Psoas muscle (tissue), 8 donors: ENCODE measurements around the gene LRFN2. TPM values are rescaled to one million over a fixed set of nuclear protein-coding genes. Genes with fewer than 3 reads are reported as not detected.

Experiments
- ATAC-seq, 4 donors: fragments of 200-7000 bp; cut with Tn5 transposase; one replicate each; pipeline ENCODE4 v1.9.1; 2020; ENCODE audit warnings: moderate library complexity in 3 of 4, mild to moderate bottlenecking in 2 of 4
- DNase-seq, 2 donors: peaks; one replicate each; pipeline ENCODE4 v3.0.0-alpha.2; 2020
- H3K27ac ChIP-seq: fragments of 200-600 bp; one replicate; pipeline ENCODE4 v1.8.0; 2022
- H3K27me3 ChIP-seq, 3 donors: fragments of 200-600 bp in 1 of 3; one replicate each; pipeline versions ENCODE4 v1.6.1 to v1.8.0; 2013 to 2022; ENCODE audit warnings: low read length in 2 of 3, mild to moderate bottlenecking in 2 of 3, moderate library complexity in 1 of 3; ENCODE audit not compliant: insufficient read depth in 3 of 3
- H3K36me3 ChIP-seq, 2 donors: fragments of 200-600 bp in 1 of 2; one replicate each; pipeline versions ENCODE4 v1.6.1 to v1.8.0; 2013 to 2022; ENCODE audit warnings: low read depth in 1 of 2, mild to moderate bottlenecking in 1 of 2, moderate library complexity in 1 of 2; ENCODE audit not compliant: insufficient read depth in 1 of 2
- H3K4me1 ChIP-seq: fragments of 200-600 bp; one replicate; pipeline ENCODE4 v1.8.0; 2022
- H3K4me3 ChIP-seq: fragments of 200-600 bp; one replicate; pipeline ENCODE4 v1.8.0; 2022; ENCODE audit warnings: mild to moderate bottlenecking
- H3K9me3 ChIP-seq: fragments of 200-600 bp; one replicate; pipeline ENCODE4 v1.8.0; 2022
- CTCF ChIP-seq: fragments of 200-600 bp; IDR thresholded peaks from one replicate; pipeline ENCODE4 v1.8.0; 2022; ENCODE audit warnings: antibody characterized with exemption
- WGBS, 3 donors: extraction: QIAGEN DNeasy Blood & Tissue Kit; methylation state at CpG; one replicate each; pipeline versions ENCODE4 v1.1.6 to v1.1.7; 2013; 5-methylcytosine and 5-hydroxymethylcytosine counted together
- intact Hi-C, 2 donors: fragments of 100-400 bp; cut with DNase I; formaldehyde crosslinking; loops; one replicate each; pipeline versions ENCODE4 v1.11.0 to v1.14.2; 2022
- polyA plus RNA-seq, 3 donors: library from polyadenylated mRNA; stranded (reverse); fragments of 200-250 nt; gene quantifications; one replicate each; pipeline ENCODE4 v1.2.3, GENCODE V29; 2013
- total RNA-seq, 4 donors: library from RNA; stranded (reverse); fragmentation: NEBNext Ultra II Directional in 2 of 4; extraction: Animal tissue kit (Norgen Biotek cat#: 25700) in 2 of 4; gene quantifications; one replicate each; pipeline versions ENCODE4 v1.2.1 to v1.2.4, GENCODE V29; 2021 to 2023
- donor health status: healthy with polysubstance abuse.
- donor health status: DM: no; HTN: no; CAD: no; lungs with moderate emphysema.
- donor health status: Bipolar disorder and iron deficiency.
- donor health status: healthy.
- donor health status: DM: yes; HTN: yes; CAD: no.
- donor health status: DM: no; HTN: no; CAD: no.
- donor health status: DM: no; HTN: no; CAD: no.
- donor health status: DM: yes; HTN: yes; CAD: no.

LRFN2 gene
- total and polyA plus RNA-seq, 7 donors = 0.06 TPM; not detected in 6

- ATAC-seq = no peak
- Histone ChIP-seq H3K27me3 (no peaks in the 10 kb centered on the region), H3K36me3 (no peaks in the 10 kb centered on the region), H3K4me1 (peaks cover 7% of the 10 kb centered on the region), H3K4me3 (no peak overlapping the region), H3K27ac (no peak overlapping the region), H3K9me3 (no peaks in the 10 kb centered on the region)
- intact Hi-C loops = no loop called here
- no peak for TF ChIP-seq CTCF
- DNase-seq = no peak
- WGBS, 3 donors = 82 to 90% (median 85%) methylated on average over 6 of the region's 6 CpGs
Observed at GRCh38 chr6:40352527-40353170, 234.5 kb downstream of the LRFN2 start.

GRCh38 chr6:40352006-40352405 lies 235.2 kb downstream of the LRFN2 start:
- DNase-seq = no peak
- ATAC-seq = no peak
- intact Hi-C loops = no loop called here
- 79 to 93% (median 88%) methylated on average over 1 of the region's 1 CpG for WGBS, 3 donors
- Histone ChIP-seq H3K27ac (no peak overlapping the region), H3K36me3 (no peaks in the 10 kb centered on the region), H3K4me1 (peaks cover 7% of the 10 kb centered on the region), H3K27me3 (no peaks in the 10 kb centered on the region), H3K9me3 (no peaks in the 10 kb centered on the region), H3K4me3 (no peak overlapping the region)
- no peak for TF ChIP-seq CTCF

- peaks cover 7% of the 10 kb centered on the region for H3K4me1 ChIP-seq
- no peak for DNase-seq
- 94 to 96% (median 95%) methylated on average over 3 of the region's 3 CpGs for WGBS, 3 donors
Observed at GRCh38 chr6:40350747-40351217, 236.4 kb downstream of the LRFN2 start.

GRCh38 chr6:40349901-40350746 lies 237.0 kb downstream of the LRFN2 start:
- DNase-seq = no peak

More at GRCh38 chr6:40350747-40351217, 236.4 kb downstream of the LRFN2 start:
- no peak overlapping the region for H3K27ac ChIP-seq
- H3K36me3 ChIP-seq = no peaks in the 10 kb centered on the region
- no peaks in the 10 kb centered on the region for H3K27me3 ChIP-seq
- ATAC-seq = no peak
- intact Hi-C loops = no loop called here
- TF ChIP-seq CTCF = no peak
- no peaks in the 10 kb centered on the region for H3K9me3 ChIP-seq
- no peak overlapping the region for H3K4me3 ChIP-seq

More at GRCh38 chr6:40349901-40350746, 237.0 kb downstream of the LRFN2 start:
- no peak for ATAC-seq
- no peaks in the 10 kb centered on the region for H3K9me3 ChIP-seq
- H3K36me3 ChIP-seq = no peaks in the 10 kb centered on the region
- no peak overlapping the region for H3K27ac ChIP-seq
- H3K4me1 ChIP-seq = peaks cover 11% of the 10 kb centered on the region
- H3K27me3 ChIP-seq = no peaks in the 10 kb centered on the region
- no peak for TF ChIP-seq CTCF
- intact Hi-C loops = loop anchor here (5.0 kb wide), 2 partner anchors 37 to 47 kb away; no protein-coding TSS in a partner anchor
- WGBS, 3 donors = 51 to 59% (median 52%) methylated on average over 11 of the region's 11 CpGs
- no peak overlapping the region for H3K4me3 ChIP-seq
